ENCODE data around the gene CBX4.

DNA sequence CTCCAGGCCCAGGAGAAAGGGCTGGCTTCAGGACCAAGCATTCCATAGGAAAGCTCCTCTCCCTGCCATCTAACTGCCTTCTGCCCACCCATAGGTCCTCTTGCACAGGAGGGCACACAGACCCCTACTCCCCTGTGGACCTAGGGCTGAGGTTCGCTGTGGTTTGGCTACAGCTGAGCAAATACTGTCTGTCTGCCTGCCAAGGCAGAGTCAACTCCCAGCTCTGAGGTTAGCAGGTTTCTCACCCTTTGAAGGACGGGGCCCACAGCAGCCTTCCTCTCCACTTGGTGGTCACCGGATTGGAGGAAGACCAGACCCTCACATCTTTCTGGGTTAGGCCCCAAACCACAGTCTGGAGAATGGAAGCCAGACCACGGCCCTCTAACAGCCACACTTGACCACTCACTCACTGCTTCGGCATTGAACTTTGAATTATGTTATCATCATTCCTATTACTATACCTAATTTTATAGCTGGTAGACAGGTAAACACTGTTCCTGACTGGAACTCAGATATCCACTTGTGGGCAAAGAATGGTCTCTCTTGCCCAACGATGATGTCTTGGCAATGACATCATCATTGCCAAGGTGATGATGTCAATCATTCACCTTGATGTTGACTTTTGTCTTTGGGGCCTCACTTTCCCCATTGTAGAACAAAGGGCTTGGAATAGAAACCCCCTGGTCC is 14.2 kb downstream of the CBX4 start:
- TF ChIP-seq POLR2AphosphoS5 (IDR thresholded peaks at IDR 0.05) (no peak), POLR2A (IDR thresholded peaks at IDR 0.05) (no peak), EP300 (IDR thresholded peaks at IDR 0.05) (no peak)
- TF ChIP-seq, protein P1, sequence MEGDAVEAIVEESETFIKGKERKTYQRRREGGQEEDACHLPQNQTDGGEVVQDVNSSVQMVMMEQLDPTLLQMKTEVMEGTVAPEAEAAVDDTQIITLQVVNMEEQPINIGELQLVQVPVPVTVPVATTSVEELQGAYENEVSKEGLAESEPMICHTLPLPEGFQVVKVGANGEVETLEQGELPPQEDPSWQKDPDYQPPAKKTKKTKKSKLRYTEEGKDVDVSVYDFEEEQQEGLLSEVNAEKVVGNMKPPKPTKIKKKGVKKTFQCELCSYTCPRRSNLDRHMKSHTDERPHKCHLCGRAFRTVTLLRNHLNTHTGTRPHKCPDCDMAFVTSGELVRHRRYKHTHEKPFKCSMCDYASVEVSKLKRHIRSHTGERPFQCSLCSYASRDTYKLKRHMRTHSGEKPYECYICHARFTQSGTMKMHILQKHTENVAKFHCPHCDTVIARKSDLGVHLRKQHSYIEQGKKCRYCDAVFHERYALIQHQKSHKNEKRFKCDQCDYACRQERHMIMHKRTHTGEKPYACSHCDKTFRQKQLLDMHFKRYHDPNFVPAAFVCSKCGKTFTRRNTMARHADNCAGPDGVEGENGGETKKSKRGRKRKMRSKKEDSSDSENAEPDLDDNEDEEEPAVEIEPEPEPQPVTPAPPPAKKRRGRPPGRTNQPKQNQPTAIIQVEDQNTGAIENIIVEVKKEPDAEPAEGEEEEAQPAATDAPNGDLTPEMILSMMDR (IDR thresholded peaks at IDR 0.05), result no peak
